ENCODE measurements around the gene C16orf95.

The C16orf95 gene

GRCh38 chr16:87330646-87331045 is 13.5 kb upstream of the C16orf95 start:
- DNase-seq: no peak

- no peak for DNase-seq
These were observed 13.0 kb upstream of the C16orf95 start for GRCh38 chr16:87330257-87330624.

- DNase-seq: no peak
These were observed 12.5 kb upstream of the C16orf95 start for GRCh38 chr16:87329436-87330256.

GRCh38 chr16:87328846-87329245 is 11.7 kb upstream of the C16orf95 start:
- no peak for DNase-seq

GRCh38 chr16:87327798-87328495 is 10.8 kb upstream of the C16orf95 start:
- no peak for DNase-seq

GRCh38 chr16:87326151-87326571 is 9.0 kb upstream of the C16orf95 start:
- no peak for DNase-seq

- DNase-seq: no peak
These were observed 8.2 kb upstream of the C16orf95 start for GRCh38 chr16:87325423-87325858.

- DNase-seq: no peak
These were observed 7.5 kb upstream of the C16orf95 start for GRCh38 chr16:87324411-87325275.

- DNase-seq: no peak
These were observed 6.7 kb upstream of the C16orf95 start for GRCh38 chr16:87323727-87324410.

GRCh38 chr16:87322833-87323726 is 5.9 kb upstream of the C16orf95 start:
- DNase-seq: no peak

- DNase-seq: no peak
These were observed 5.2 kb upstream of the C16orf95 start for GRCh38 chr16:87322360-87322759.

GRCh38 chr16:87321336-87322107 is 4.3 kb upstream of the C16orf95 start:
- DNase-seq: no peak

GRCh38 chr16:87320510-87321227 is 3.5 kb upstream of the C16orf95 start:
- DNase-seq: no peak

GRCh38 chr16:87319997-87320491 is 2.9 kb upstream of the C16orf95 start:
- no peak for DNase-seq

GRCh38 chr16:87319011-87319410 is 1.8 kb upstream of the C16orf95 start:
- no peak for DNase-seq

GRCh38 chr16:87317750-87318644 is 805 bp upstream of the C16orf95 start:
- peak; percentile 74 for DNase-seq

GRCh38 chr16:87316450-87316922 is 706 bp downstream of the C16orf95 start:
- no peak for DNase-seq

GRCh38 chr16:87314990-87315420 is 2.2 kb downstream of the C16orf95 start:
- DNase-seq: no peak

GRCh38 chr16:87312008-87312407 is 5.2 kb downstream of the C16orf95 start:
- no peak for DNase-seq
